AG04450 (cell line): ENCODE data around the gene CDH4. TPM values are rescaled to one million over a fixed set of nuclear protein-coding genes. Genes with fewer than 3 reads are reported as not detected.

Experiments used
- CTCF ChIA-PET: fragments of 300-600, 350-600 bp; formaldehyde crosslinking; extraction: SDS; loops from one replicate; lab custom pipeline; 2022; ENCODE audit warnings: antibody characterized with exemption, inconsistent platforms; lab: Charles Lee
- POLR2A ChIA-PET: fragments of 350-600 bp; formaldehyde crosslinking; extraction: SDS; loops from one replicate; lab custom pipeline; 2021; ENCODE audit warnings: antibody characterized with exemption, inconsistent platforms; lab: Yijun Ruan, JAX
- DNase-seq: peaks from one replicate; pipeline ENCODE4 v3.0.0-alpha.2; 2011; ENCODE audit warnings: low read depth, low spot score
- H3K27ac ChIP-seq: one replicate; pipeline ENCODE4 v1.5.1; 2012; ENCODE audit warnings: low read depth, low read length, control low read depth
- H3K27me3 ChIP-seq: one replicate; pipeline ENCODE4 v1.6.0; 2012; ENCODE audit warnings: low read length; ENCODE audit not compliant: control insufficient read depth, insufficient read depth
- H3K4me3 ChIP-seq: 2 replicates; pipeline ENCODE4 v1.5.1; 2011; ENCODE audit warnings: mild to moderate bottlenecking, low read depth, low read length, control low read depth
- H3K9me3 ChIP-seq: 2 replicates; pipeline ENCODE4 v1.5.1; 2012; ENCODE audit warnings: low read length; ENCODE audit not compliant: control insufficient read depth, insufficient read depth
- CTCF ChIP-seq: IDR thresholded peaks from 2 replicates; pipeline ENCODE4 v1.5.1; 2011; ENCODE audit warnings: low read depth, low read length, control low read depth, inconsistent platforms
- polyA plus RNA-seq: library from polyadenylated mRNA; depleted of rRNA; stranded (reverse); fragments of >200 nt; gene quantifications from 2 replicates; pipeline ENCODE4 v1.2.3, GENCODE V29; 2011

Gene CDH4
- polyA plus RNA-seq, 1 experiment, result 1.6 TPM

- TF ChIP-seq CTCF, result no peak
- Histone ChIP-seq H3K4me3 (no peak overlapping the region), H3K27ac (no peak overlapping the region), H3K27me3 (peaks cover 4% of the 10 kb centered on the region), H3K9me3 (peaks cover 3% of the 10 kb centered on the region; the same call in 1 of the 2 replicates)
- CTCF ChIA-PET, result interaction anchor here (1.3 kb wide), 1 partner anchor 13 kb away, joined by 3 read pairs; no protein-coding TSS in a partner anchor
- DNase-seq, result no peak
- POLR2A ChIA-PET, result no interaction called here
These were observed 630.9 kb downstream of the CDH4 start for GRCh38 chr20:61882716-61883615.

- peaks cover 4% of the 10 kb centered on the region for H3K27me3 ChIP-seq
- no peak for TF ChIP-seq CTCF
- peaks cover 3% of the 10 kb centered on the region; the same call in 1 of the 2 replicates for H3K9me3 ChIP-seq
- no peak for DNase-seq
- no peak overlapping the region for H3K4me3 ChIP-seq
- CTCF ChIA-PET, result interaction anchor here (1.3 kb wide), 1 partner anchor 12 kb away, joined by 3 read pairs; no protein-coding TSS in a partner anchor
- POLR2A ChIA-PET, result no interaction called here
- H3K27ac ChIP-seq, result no peak overlapping the region
These were observed 631.9 kb downstream of the CDH4 start for GRCh38 chr20:61883857-61884393.

- ChIA-PET POLR2A (no interaction called here), CTCF (interaction anchor here (3.0 kb wide), 1 partner anchor 12 kb away, joined by 13 read pairs; no protein-coding TSS in a partner anchor)
- Histone ChIP-seq H3K27ac (no peak overlapping the region), H3K27me3 (peaks cover 4% of the 10 kb centered on the region), H3K9me3 (peaks cover 3% of the 10 kb centered on the region; the same call in 1 of the 2 replicates), H3K4me3 (no peak overlapping the region)
- DNase-seq, result no peak
- TF ChIP-seq CTCF, result no peak
These were observed 632.7 kb downstream of the CDH4 start for GRCh38 chr20:61884571-61885389.

GRCh38 chr20:61885759-61886715 is 634.0 kb downstream of the CDH4 start:
- CTCF ChIA-PET, result interaction anchor here (0.6 to 3.0 kb wide), 6 partner anchors 10 to 1034 kb away, joined by 3 to 13 read pairs (median 4); no protein-coding TSS in a partner anchor
- no peak for TF ChIP-seq CTCF
- Histone ChIP-seq H3K27ac (no peak overlapping the region), H3K27me3 (peaks cover 4% of the 10 kb centered on the region), H3K9me3 (no peaks in the 10 kb centered on the region; the same call in 1 of the 2 replicates), H3K4me3 (no peak overlapping the region)
- no peak for DNase-seq
- POLR2A ChIA-PET, result no interaction called here
